H1 (cell line): ENCODE data around the gene GJA8.

Source experiments
- CTCF ChIP-seq, 3 experiments: IDR thresholded peaks; 1 replicate in 2 of 3; 2 replicates in 1 of 3; pipeline versions ENCODE4 v1.5.1 to v1.6.1; 2011; ENCODE audit warnings: low read length in 3 of 3, mild to moderate bottlenecking in 3 of 3, inconsistent platforms in 2 of 3, low read depth in 1 of 3, moderate library complexity in 1 of 3; ENCODE audit not compliant: insufficient read depth in 1 of 3; ENCODE audit errors: control extremely low read depth in 1 of 3
- EP300 ChIP-seq, 2 experiments: IDR thresholded peaks; 1 replicate in 1 of 2; 2 replicates in 1 of 2; pipeline ENCODE4 v1.6.1; 2011 to 2012; ENCODE audit warnings: low read depth in 2 of 2, low read length in 2 of 2, mild to moderate bottlenecking in 2 of 2, borderline replicate concordance in 1 of 2, inconsistent platforms in 1 of 2, moderate library complexity in 1 of 2
- JUN ChIP-seq: IDR thresholded peaks from 2 replicates; pipeline ENCODE4 v1.6.1; 2011; ENCODE audit warnings: low read depth, mild to moderate bottlenecking, improper control_type of control experiment, low read length
- POLR2A ChIP-seq, 2 experiments: IDR thresholded peaks; 1 replicate in 1 of 2; 2 replicates in 1 of 2; pipeline ENCODE4 v1.6.1; 2011; ENCODE audit warnings: low read depth in 2 of 2, low read length in 2 of 2, mild to moderate bottlenecking in 2 of 2; ENCODE audit errors: control extremely low read depth in 1 of 2
- TAF1 ChIP-seq: IDR thresholded peaks from 2 replicates; pipeline ENCODE4 v1.6.1; 2011; ENCODE audit warnings: mild to moderate bottlenecking, low read depth, low read length
- USF2 ChIP-seq: IDR thresholded peaks from 2 replicates; pipeline ENCODE4 v1.6.1; 2011; ENCODE audit warnings: low read length, improper control_type of control experiment
- ZNF274 ChIP-seq: IDR thresholded peaks from 2 replicates; pipeline ENCODE4 v1.7.0; 2012; ENCODE audit warnings: low read length, borderline replicate concordance; ENCODE audit errors: extremely low read depth

DNA sequence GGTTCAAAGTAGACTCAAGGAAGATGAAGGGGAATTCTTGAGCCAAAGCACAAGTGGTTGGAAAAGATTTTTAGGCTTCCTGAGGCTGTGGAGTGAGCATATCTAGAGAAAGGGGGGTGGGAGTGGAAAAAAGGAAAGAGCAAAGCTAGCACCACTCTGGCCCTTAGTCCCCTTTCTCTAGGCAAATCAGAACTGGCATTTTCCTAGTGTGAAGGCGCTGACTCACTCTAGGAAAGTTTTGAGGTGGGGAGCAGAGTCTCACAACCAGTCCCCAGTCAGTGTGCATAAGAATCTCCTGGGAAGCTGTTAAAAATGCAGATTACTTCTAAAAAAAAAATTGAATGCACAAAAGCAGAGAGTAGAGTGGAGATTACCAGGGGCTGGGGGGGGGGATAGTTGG lies 22.2 kb downstream of the GJA8 start:
- TF ChIP-seq USF2 (no peak), JUN (no peak), EP300 (IDR thresholded peaks at IDR 0.05; ENCODE audit: borderline replicate concordance in 1 of 2, low read depth in 2 of 2, low read length in 2 of 2) (no peak), CTCF (IDR thresholded peaks at IDR 0.05; ENCODE audit: control extremely low read depth in 1 of 3, insufficient read depth in 1 of 3, low read depth in 1 of 3, low read length in 3 of 3) (no peak), POLR2A (IDR thresholded peaks at IDR 0.05; ENCODE audit: control extremely low read depth in 1 of 2, low read depth in 2 of 2, low read length in 2 of 2) (no peak), TAF1 (no peak), ZNF274 (no peak)
